Adipocyte (in vitro differentiated cells): Measurements from ENCODE around the gene EIF2B4.

Experiments used
- DNase-seq: peaks from one replicate; pipeline ENCODE4 v3.0.0-alpha.2; 2015; ENCODE audit warnings: low read depth
- H3K27me3 ChIP-seq: replicated peaks from 2 replicates; pipeline ENCODE4 v1.7.0; 2013; ENCODE audit warnings: mild to moderate bottlenecking, low read length, moderate library complexity; ENCODE audit not compliant: control insufficient read depth, insufficient read depth
- H3K36me3 ChIP-seq: 2 replicates; pipeline ENCODE4 v1.7.0; 2013; ENCODE audit warnings: low read length, mild to moderate bottlenecking, moderate library complexity; ENCODE audit not compliant: control insufficient read depth, insufficient read depth, severe bottlenecking
- H3K4me1 ChIP-seq: 2 replicates; pipeline ENCODE4 v1.7.0; 2013; ENCODE audit warnings: mild to moderate bottlenecking, low read length, moderate library complexity; ENCODE audit not compliant: control insufficient read depth, insufficient read depth
- H3K4me3 ChIP-seq: 2 replicates; pipeline ENCODE4 v1.7.0; 2013; ENCODE audit warnings: mild to moderate bottlenecking, low read length, moderate library complexity
- H3K9ac ChIP-seq: 2 replicates; pipeline ENCODE4 v1.7.0; 2013; ENCODE audit warnings: mild to moderate bottlenecking, low read length, moderate library complexity
- H3K9me3 ChIP-seq: 2 replicates; pipeline ENCODE4 v1.7.0; 2013; ENCODE audit warnings: mild to moderate bottlenecking, low read length, moderate library complexity; ENCODE audit not compliant: control insufficient read depth

The EIF2B4 gene

DNA sequence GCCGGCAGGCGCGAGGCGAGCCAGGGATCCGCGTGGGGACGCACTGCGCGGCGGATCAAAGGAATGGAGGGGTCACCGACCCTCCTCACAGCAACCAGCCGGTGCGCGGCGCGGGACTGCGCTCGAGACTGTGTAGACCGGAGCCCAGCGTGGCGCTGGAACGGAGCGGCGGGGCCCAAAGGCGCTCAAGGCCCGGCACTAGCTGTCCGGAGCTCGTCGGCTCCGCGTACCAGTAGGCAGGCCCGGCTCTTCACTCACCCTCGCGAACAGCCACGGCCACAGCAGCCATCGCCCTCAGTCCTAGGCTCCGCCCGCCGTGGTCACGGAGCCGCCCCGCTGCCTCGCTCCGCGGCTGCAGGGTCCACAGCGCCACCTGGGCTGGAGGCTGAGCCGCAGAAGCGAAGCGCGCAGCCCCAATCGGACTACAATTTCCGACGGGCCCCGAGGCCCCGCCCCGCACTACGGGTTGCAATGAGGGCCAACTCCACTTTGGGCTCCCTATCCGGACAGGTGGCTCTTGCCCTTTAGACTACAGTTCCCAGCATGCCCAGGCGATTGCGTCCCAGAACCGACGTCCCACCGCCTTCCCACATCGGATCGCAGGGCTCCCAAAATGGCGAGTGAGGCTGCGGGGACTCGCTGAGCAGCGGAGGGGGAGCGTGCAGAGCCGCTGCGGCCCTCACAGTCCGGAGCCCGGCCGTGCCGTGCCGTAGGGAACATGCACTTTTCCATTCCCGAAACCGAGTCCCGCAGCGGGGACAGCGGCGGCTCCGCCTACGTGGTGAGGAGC is at the start of gene EIF2B4, which contains the start of gene SNX17:
TSS of gene EIF2B4 (minus strand) at position 313 of the 790 bp plus-strand sequence. CDS start at position 289, 24 bp downstream.
TSS of gene SNX17 (plus strand) at position 591 of the 790 bp plus-strand sequence. CDS start at position 719, 128 bp downstream.
- H3K27me3 ChIP-seq: no peaks in the 10 kb centered on the region
- no peaks in the 10 kb centered on the region for H3K9me3 ChIP-seq
- peaks cover 67% of the 10 kb centered on the region for H3K36me3 ChIP-seq
- peak within 1 kb of the TSS; percentile 99 for H3K9ac ChIP-seq
- peak within 1 kb of the TSS; percentile 96 for H3K4me3 ChIP-seq
- peaks cover 35% of the 10 kb centered on the region for H3K4me1 ChIP-seq
- peak; percentile 99 for DNase-seq

DNA sequence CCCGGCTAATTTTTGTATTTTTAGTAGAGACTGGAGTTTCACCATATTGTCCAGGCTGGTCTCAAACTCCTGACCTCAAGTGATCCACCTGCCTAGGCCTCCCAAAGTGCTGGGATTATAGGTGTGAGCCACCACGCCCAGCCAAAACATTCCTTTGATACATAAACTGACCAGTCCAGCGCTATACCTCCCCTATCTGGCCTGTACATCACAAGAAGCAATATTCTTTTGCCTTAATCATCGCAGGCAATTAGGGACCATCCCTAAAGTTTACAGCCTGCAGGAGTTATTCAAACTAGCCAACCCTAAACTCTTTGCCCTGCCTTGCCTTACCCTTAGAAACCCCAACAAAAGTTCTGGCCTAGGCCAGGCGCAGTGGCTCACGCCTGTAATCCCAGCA is 46.0 kb upstream of the EIF2B4 start:
- no peak overlapping the region for H3K9ac ChIP-seq
- no peaks in the 10 kb centered on the region for H3K27me3 ChIP-seq
- no peaks in the 10 kb centered on the region for H3K4me1 ChIP-seq
- no peaks in the 10 kb centered on the region for H3K9me3 ChIP-seq
- H3K36me3 ChIP-seq: no peaks in the 10 kb centered on the region
- no peak for DNase-seq
- no peak overlapping the region for H3K4me3 ChIP-seq

DNA sequence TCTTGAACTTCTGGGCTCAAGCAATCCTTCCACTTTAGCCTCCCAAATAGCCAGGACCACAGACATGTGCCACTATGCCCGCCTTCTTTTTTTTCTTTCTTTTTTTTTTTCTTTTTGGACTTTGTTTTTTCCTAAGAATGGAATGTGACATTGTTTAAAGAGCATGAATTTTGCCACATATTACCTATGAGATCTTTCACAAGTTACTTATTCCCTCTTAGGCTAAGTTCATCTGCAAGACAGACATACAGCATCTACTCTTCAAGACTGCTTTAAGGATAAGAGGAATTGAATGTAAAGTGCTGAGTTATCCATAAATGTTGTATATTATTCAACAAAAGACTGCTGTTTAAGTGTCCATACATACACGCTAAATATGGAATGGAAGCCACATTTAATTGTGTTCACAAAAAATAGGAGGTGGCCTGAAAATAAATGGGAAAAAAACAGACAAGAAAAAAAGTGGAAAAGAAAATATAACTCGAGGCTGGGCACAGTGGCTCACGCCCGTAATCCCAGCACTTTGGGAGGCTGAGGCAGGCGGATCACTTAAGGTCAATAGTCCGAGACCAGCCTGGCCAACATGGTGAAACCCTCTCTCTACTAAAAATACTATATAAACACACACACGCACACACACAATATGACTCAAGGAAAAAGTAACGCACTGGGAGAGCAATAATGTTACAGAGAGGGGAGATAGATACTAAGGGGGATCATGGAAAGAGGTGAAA is 42.4 kb upstream of the EIF2B4 start:
- H3K9me3 ChIP-seq: no peaks in the 10 kb centered on the region
- no peak for DNase-seq
- H3K9ac ChIP-seq: no peak overlapping the region
- peaks cover 14% of the 10 kb centered on the region for H3K4me1 ChIP-seq
- no peaks in the 10 kb centered on the region for H3K36me3 ChIP-seq
- H3K27me3 ChIP-seq: no peaks in the 10 kb centered on the region
- no peak overlapping the region for H3K4me3 ChIP-seq

DNA sequence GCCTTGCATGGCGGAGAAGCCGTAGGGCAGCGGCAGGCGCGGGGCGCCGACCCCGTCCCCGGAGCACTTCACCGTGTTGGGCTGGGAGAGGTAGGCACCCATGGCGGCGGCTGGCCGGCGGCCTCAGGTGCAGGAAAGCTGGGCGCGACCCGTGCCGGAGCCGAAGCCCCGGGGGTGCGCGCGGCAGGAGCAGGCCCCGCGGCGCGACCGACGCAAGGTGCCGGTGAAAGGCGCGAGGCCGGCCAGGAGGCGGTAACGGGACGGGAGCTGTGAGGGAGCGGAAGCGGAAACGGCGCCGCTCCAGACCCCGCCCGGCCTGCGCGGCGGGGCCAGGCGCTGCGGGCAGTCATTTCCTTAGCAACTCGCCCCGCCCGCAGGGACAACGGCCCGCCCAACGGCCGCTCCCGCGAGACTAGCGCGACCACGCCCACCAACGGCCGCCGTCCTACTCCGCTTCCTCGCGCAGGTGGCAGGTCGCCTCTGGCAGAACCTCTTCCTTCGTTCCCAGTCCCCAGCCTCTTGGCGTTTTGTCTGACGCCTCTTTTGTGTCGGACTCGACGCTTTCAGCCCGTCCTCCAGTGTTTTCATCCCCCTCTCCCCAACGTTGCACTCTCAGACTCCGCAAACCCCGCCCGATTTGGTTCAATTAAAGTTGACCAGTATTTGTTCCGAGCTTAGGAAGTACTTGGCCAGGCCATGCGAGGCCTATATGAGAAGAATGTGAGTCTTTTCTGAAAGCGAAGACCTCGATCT is 39.4 kb upstream of the EIF2B4 start, which contains the start of gene PPM1G:
TSS of gene PPM1G (minus strand) at position 271 of the 753 bp plus-strand sequence. CDS start at position 102, 169 bp downstream.
- peak; percentile 98 for DNase-seq
- Histone ChIP-seq H3K36me3 (no peaks in the 10 kb centered on the region), H3K4me3 (peak within 1 kb of the TSS; percentile 92), H3K9ac (peak within 1 kb of the TSS; percentile 96), H3K4me1 (peaks cover 16% of the 10 kb centered on the region), H3K9me3 (no peaks in the 10 kb centered on the region), H3K27me3 (no peaks in the 10 kb centered on the region)

DNA sequence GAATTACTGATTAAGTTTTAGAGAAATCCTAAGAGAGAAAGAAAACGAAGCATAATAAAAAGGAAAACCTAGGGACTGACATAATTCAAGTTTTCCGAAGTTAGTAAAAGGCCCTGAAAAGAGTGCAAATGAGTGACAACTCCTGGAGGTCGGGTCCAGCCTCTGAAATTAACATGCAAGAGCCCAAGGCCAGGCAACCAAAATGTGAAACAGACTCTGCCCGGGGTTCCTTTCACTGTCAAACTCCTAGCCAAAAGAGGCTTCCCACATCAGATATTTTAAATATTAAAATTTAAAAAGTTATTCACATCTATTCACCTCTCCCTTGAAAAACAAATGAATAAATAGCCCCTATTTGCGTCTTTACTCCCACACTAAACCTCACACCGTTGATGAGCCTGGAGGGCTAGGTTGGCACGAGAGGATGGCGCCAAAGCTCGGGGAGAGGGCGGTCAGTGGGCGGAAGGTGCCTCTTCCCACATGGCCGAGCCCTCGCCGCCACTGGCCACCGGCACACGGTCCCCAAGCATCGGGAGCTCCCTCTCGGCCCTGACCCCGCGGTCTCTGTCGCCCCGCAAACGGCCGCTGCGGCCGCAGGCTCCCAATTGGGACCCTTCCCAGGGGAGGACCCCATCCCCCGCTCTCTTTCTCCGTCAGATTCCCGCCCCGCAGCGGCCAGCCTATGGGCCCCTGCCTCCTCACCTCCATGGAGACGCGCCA is 38.6 kb upstream of the EIF2B4 start:
- H3K4me1 ChIP-seq: peaks cover 16% of the 10 kb centered on the region
- H3K4me3 ChIP-seq: peak overlapping the region; percentile 92
- DNase-seq: peak; percentile 66
- no peaks in the 10 kb centered on the region for H3K36me3 ChIP-seq
- H3K27me3 ChIP-seq: no peaks in the 10 kb centered on the region
- H3K9me3 ChIP-seq: no peaks in the 10 kb centered on the region
- H3K9ac ChIP-seq: peak overlapping the region; percentile 96

DNA sequence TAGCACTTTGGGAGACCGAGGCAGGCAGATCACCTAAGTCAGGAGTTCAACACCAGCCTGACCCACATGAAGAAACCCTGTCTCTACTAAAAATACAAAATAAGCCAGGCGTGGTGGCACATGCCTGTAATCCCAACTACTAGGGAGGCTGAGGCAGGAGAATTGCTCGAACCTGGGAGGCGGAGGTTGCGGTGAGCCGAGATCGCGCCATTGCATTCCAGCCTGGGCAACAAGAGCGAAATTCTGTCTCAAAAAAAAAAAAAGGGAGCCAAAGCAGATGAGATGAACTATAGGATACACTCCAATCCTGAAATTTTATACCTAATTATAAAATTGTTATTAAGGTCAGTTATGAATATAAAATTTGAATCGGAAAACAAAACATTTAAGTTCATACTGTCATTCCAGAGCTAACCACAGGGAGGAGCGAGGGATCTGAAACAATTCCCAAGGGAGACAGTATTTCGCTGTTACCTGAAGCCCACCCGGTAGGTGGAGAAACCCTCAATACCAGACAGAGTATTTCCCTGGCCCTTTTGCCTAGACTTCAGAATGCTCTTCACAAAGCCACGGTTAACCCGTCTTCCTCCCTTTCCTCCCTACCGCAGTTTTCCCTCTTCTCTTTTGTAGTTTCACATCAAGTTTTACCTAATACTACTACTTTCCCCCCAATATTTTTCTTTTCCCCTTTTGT is 37.8 kb upstream of the EIF2B4 start:
- Histone ChIP-seq H3K4me1 (peaks cover 16% of the 10 kb centered on the region), H3K36me3 (no peaks in the 10 kb centered on the region), H3K27me3 (no peaks in the 10 kb centered on the region), H3K4me3 (peak overlapping the region; percentile 92), H3K9me3 (no peaks in the 10 kb centered on the region), H3K9ac (peak overlapping the region; percentile 96)
- DNase-seq: peak; percentile 80

DNA sequence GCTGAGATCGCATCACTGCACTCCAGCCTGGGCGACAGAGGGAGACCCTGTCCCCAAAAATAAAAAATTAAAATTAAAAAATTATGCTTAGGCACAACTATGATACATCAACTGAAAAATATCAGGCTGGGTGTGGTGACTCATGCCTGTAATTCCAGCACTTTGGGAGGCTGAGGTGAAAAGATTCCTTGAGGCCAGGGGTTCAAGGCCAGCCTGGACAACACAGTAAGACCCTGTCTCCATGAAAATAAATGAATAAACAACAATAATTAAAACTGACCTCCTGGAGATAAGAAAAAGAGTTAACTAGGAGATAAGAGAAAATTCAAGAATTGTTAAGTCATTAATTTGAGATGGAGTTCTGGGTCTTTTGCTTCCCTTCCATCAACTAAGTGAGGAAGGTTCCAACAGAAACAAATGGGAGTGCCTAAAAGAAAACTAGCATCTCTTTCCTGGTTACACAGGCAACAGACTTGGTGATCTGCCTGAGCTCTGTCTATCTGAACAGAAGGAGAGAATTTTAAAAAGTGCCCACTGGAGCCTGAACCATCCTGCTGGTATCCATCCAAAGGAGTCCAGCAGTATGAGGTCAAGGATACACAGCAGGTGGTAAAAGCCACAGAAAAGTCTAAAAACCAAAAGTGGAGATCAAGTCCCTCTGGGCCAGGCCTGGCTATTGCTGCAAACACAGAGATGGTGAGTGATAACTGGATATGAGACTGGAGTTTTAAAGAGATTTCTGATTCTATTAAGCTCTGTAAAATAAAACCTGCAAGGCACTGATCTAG is 30.4 kb upstream of the EIF2B4 start:
- Histone ChIP-seq H3K4me1 (no peaks in the 10 kb centered on the region), H3K36me3 (peaks cover 3% of the 10 kb centered on the region), H3K4me3 (no peak overlapping the region), H3K9ac (no peak overlapping the region), H3K9me3 (no peaks in the 10 kb centered on the region), H3K27me3 (no peaks in the 10 kb centered on the region)
- DNase-seq: no peak

DNA sequence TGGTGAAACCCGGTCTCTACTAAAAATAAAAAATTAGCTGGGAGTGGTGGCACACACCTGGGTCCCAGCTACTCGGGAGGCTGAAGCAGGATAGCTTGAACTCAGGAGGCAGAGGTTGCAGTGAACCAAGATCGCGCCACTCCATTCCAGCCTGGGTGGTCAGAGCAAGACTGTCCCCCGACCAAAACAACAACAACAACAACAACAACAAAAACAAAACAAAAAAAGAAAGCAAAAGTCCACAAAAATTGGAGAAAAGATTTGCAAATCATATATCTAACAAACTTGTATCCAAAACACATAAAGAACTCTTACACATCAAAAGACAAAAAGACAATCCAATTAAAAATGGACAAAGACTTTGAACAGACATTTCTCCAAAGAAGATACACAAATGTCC is 28.8 kb upstream of the EIF2B4 start:
- H3K4me3 ChIP-seq: no peak overlapping the region
- no peaks in the 10 kb centered on the region for H3K27me3 ChIP-seq
- no peaks in the 10 kb centered on the region for H3K4me1 ChIP-seq
- no peaks in the 10 kb centered on the region for H3K9me3 ChIP-seq
- peaks cover 3% of the 10 kb centered on the region for H3K36me3 ChIP-seq
- no peak for DNase-seq
- H3K9ac ChIP-seq: no peak overlapping the region

DNA sequence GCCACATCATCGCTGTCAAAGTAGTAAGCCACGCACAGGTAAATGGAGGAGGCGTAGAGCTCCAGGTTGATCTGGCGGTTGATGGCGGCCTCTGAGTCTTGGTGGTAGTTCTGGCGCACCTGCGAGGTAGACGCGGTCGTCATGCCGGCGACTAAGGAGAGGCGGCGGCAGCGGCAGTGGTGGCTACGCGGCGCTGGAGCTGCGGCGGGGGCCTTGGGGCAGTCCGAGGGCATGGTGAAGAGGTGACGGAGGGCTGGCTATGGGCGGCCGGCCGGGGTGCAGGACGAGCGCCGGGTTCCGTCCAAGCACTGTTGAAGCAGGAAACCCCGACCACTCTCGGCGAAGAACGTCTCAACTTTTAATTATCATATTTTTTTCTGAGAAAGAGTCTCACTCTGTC is 23.1 kb upstream of the EIF2B4 start:
- Histone ChIP-seq H3K4me3 (no peak overlapping the region), H3K9me3 (no peaks in the 10 kb centered on the region), H3K27me3 (no peaks in the 10 kb centered on the region), H3K9ac (no peak overlapping the region), H3K36me3 (peaks cover 6% of the 10 kb centered on the region), H3K4me1 (no peaks in the 10 kb centered on the region)
- DNase-seq: no peak
